Kidney (tissue), 2 donors: Measurements from ENCODE around the gene PFDN2. TPM values are rescaled to one million over a fixed set of nuclear protein-coding genes. Genes with fewer than 3 reads are reported as not detected.

Source experiments
- polyA plus RNA-seq: library from polyadenylated mRNA; stranded (reverse); fragments of 350-450 nt; fragmentation: Illumina TruSeq; extraction: RNeasy Lipid Tissue Mini Kit (QIAGEN cat#74804); gene quantifications from one replicate; pipeline ENCODE4 v1.2.3, GENCODE V29; 2014; ENCODE audit warnings: low read depth, low replicate concordance; ENCODE audit not compliant: insufficient read depth
- total RNA-seq: library from RNA; stranded (reverse); fragmentation: NEBNext Ultra II Directional; extraction: Animal tissue kit (Norgen Biotek cat#: 25700); gene quantifications from one replicate; pipeline ENCODE4 v1.2.1, GENCODE V29; 2021
- donor health status: DM: yes; HTN: yes; CAD: no.

The PFDN2 gene
- total and polyA plus RNA-seq, 2 donors from 2014 or later, result 46.7 to 149 TPM

Other genes with a start within 250 kb of the PFDN2 start
- not detected for gene ITLN1, start 232.9 kb downstream of the PFDN2 start, total RNA-seq
- gene ITLN1, start 232.9 kb downstream of the PFDN2 start, polyA plus RNA-seq, result 15.4 TPM
- gene ITLN2, start 163.2 kb downstream of the PFDN2 start, total RNA-seq, result not detected
- gene ITLN2, start 163.2 kb downstream of the PFDN2 start, polyA plus RNA-seq, result 0.88 TPM
- 117 TPM for gene F11R, start 96.9 kb downstream of the PFDN2 start, total RNA-seq
- gene F11R, start 96.9 kb downstream of the PFDN2 start, polyA plus RNA-seq, result 36.9 TPM
- gene TSTD1, start 79.1 kb downstream of the PFDN2 start, total RNA-seq, result 74.5 TPM
- 200 TPM for gene TSTD1, start 79.1 kb downstream of the PFDN2 start, polyA plus RNA-seq
- 56.1 TPM for gene USF1, start 72.1 kb downstream of the PFDN2 start, total RNA-seq
- 48.7 TPM for gene USF1, start 72.1 kb downstream of the PFDN2 start, polyA plus RNA-seq
- gene ARHGAP30, start 48.1 kb downstream of the PFDN2 start, total RNA-seq, result 21.6 TPM
- 1.2 TPM for gene ARHGAP30, start 48.1 kb downstream of the PFDN2 start, polyA plus RNA-seq
- 12.8 TPM for gene NECTIN4, start 28.5 kb downstream of the PFDN2 start, total RNA-seq
- gene NECTIN4, start 28.5 kb downstream of the PFDN2 start, polyA plus RNA-seq, result 2.7 TPM
- gene KLHDC9, start 19.7 kb downstream of the PFDN2 start, total RNA-seq, result 21.9 TPM
- 32.2 TPM for gene KLHDC9, start 19.7 kb downstream of the PFDN2 start, polyA plus RNA-seq
- 42.3 TPM for gene NIT1, start 68 bp upstream of the PFDN2 start, total RNA-seq
- gene NIT1, start 68 bp upstream of the PFDN2 start, polyA plus RNA-seq, result 91.5 TPM
- 37.2 TPM for gene DEDD, start 14.6 kb upstream of the PFDN2 start, total RNA-seq
- gene DEDD, start 14.6 kb upstream of the PFDN2 start, polyA plus RNA-seq, result 23.2 TPM
- 96.9 TPM for gene UFC1, start 35.9 kb upstream of the PFDN2 start, total RNA-seq
- gene UFC1, start 35.9 kb upstream of the PFDN2 start, polyA plus RNA-seq, result 175 TPM
- gene USP21, start 41.5 kb upstream of the PFDN2 start, total RNA-seq, result 26.3 TPM
- 27.7 TPM for gene USP21, start 41.5 kb upstream of the PFDN2 start, polyA plus RNA-seq
- gene PPOX, start 48.4 kb upstream of the PFDN2 start, total RNA-seq, result 23.6 TPM
- gene PPOX, start 48.4 kb upstream of the PFDN2 start, polyA plus RNA-seq, result 29.4 TPM
- gene B4GALT3, start 59.5 kb upstream of the PFDN2 start, total RNA-seq, result 22.9 TPM
- gene B4GALT3, start 59.5 kb upstream of the PFDN2 start, polyA plus RNA-seq, result 33.5 TPM
- gene ADAMTS4, start 81.0 kb upstream of the PFDN2 start, total RNA-seq, result 14.0 TPM
- gene ADAMTS4, start 81.0 kb upstream of the PFDN2 start, polyA plus RNA-seq, result 0.26 TPM
- gene NDUFS2, start 84.3 kb upstream of the PFDN2 start, total RNA-seq, result 92.7 TPM
- gene NDUFS2, start 84.3 kb upstream of the PFDN2 start, polyA plus RNA-seq, result 197 TPM
- 43.4 TPM for gene FCER1G, start 97.3 kb upstream of the PFDN2 start, total RNA-seq
- gene FCER1G, start 97.3 kb upstream of the PFDN2 start, polyA plus RNA-seq, result 38.9 TPM
- not detected for gene APOA2, start 105.6 kb upstream of the PFDN2 start, total RNA-seq
- not detected for gene APOA2, start 105.6 kb upstream of the PFDN2 start, polyA plus RNA-seq
- gene TOMM40L, start 108.0 kb upstream of the PFDN2 start, total RNA-seq, result 12.1 TPM
- 29.0 TPM for gene TOMM40L, start 108.0 kb upstream of the PFDN2 start, polyA plus RNA-seq
- not detected for gene NR1I3, start 120.2 kb upstream of the PFDN2 start, total RNA-seq
- gene NR1I3, start 120.2 kb upstream of the PFDN2 start, polyA plus RNA-seq, result 19.6 TPM
- 1.3 TPM for gene PCP4L1, start 140.7 kb upstream of the PFDN2 start, total RNA-seq
- gene PCP4L1, start 140.7 kb upstream of the PFDN2 start, polyA plus RNA-seq, result 1.2 TPM
- gene MPZ, start 191.9 kb upstream of the PFDN2 start, total RNA-seq, result 4.1 TPM
- gene MPZ, start 191.9 kb upstream of the PFDN2 start, polyA plus RNA-seq, result 3.0 TPM
- gene SDHC, start 196.3 kb upstream of the PFDN2 start, total RNA-seq, result 209 TPM
- gene SDHC, start 196.3 kb upstream of the PFDN2 start, polyA plus RNA-seq, result 390 TPM
- gene CFAP126, start 249.8 kb upstream of the PFDN2 start, total RNA-seq, result 3.4 TPM
- 2.5 TPM for gene CFAP126, start 249.8 kb upstream of the PFDN2 start, polyA plus RNA-seq